Mesendoderm (in vitro differentiated cells): Measurements from ENCODE around the gene UGT1A5.
A peak's percentile ranks its signal among the peaks of the same experiment; 100 is the strongest.
"Not testable (repeated sequence)": the region's sequence is repeated elsewhere in the genome, so short reads cannot be mapped to it uniquely, and the experiment has no call there.

ENCODE experiments used
- DNase-seq: peaks from one replicate; pipeline ENCODE4 v3.0.0; 2013
- H2AK5ac ChIP-seq: 2 replicates; pipeline ENCODE4 v1.6.1; 2013; ENCODE audit warnings: low read length, inconsistent platforms
- H2BK120ac ChIP-seq: 2 replicates; pipeline ENCODE4 v1.6.1; 2013; ENCODE audit warnings: low read depth, mild to moderate bottlenecking, low read length, moderate library complexity, mixed read lengths
- H2BK15ac ChIP-seq: replicated peaks from 2 replicates; pipeline ENCODE4 v1.6.1; 2013; ENCODE audit warnings: low read depth, mild to moderate bottlenecking, moderate library complexity
- H2BK5ac ChIP-seq: 2 replicates; pipeline ENCODE4 v1.6.1; 2013; ENCODE audit warnings: low read length, inconsistent platforms
- H3K18ac ChIP-seq: 2 replicates; pipeline ENCODE4 v1.6.1; 2013; ENCODE audit warnings: mild to moderate bottlenecking, low read length, mixed read lengths
- H3K23ac ChIP-seq: one replicate; pipeline ENCODE4 v1.6.1; 2013; ENCODE audit warnings: low read length
- H3K27ac ChIP-seq: 2 replicates; pipeline ENCODE4 v1.5.1; 2013; ENCODE audit warnings: low read depth, mild to moderate bottlenecking, inconsistent platforms, low read length, moderate library complexity
- H3K27me3 ChIP-seq: 2 replicates; pipeline ENCODE4 v1.6.1; 2013; ENCODE audit warnings: low read length, control low read depth, mild to moderate bottlenecking, inconsistent platforms; ENCODE audit not compliant: insufficient read depth, poor library complexity
- H3K36me3 ChIP-seq: 2 replicates; pipeline ENCODE4 v1.6.1; 2013; ENCODE audit warnings: low read length, inconsistent platforms; ENCODE audit not compliant: control insufficient read depth, insufficient read depth
- H3K4ac ChIP-seq: one replicate; pipeline ENCODE4 v1.6.1; 2013; ENCODE audit warnings: low read depth, mild to moderate bottlenecking, low read length, moderate library complexity
- H3K4me1 ChIP-seq: 2 replicates; pipeline ENCODE4 v1.6.1; 2013; ENCODE audit warnings: low read depth, low read length, inconsistent platforms; ENCODE audit not compliant: control insufficient read depth
- H3K4me2 ChIP-seq: 2 replicates; pipeline ENCODE4 v1.6.1; 2013; ENCODE audit warnings: low read length
- H3K4me3 ChIP-seq: 2 replicates; pipeline ENCODE4 v1.5.1; 2013; ENCODE audit warnings: mild to moderate bottlenecking, low read length
- H3K56ac ChIP-seq: one replicate; pipeline ENCODE4 v1.6.1; 2013; ENCODE audit warnings: low read length
- H3K79me1 ChIP-seq: 2 replicates; pipeline ENCODE4 v1.6.1; 2013; ENCODE audit warnings: low read length, inconsistent platforms
- H3K79me2 ChIP-seq: 2 replicates; pipeline ENCODE4 v1.6.1; 2013; ENCODE audit warnings: mild to moderate bottlenecking, low read length; ENCODE audit not compliant: control insufficient read depth, insufficient read depth
- H3K9ac ChIP-seq: 2 replicates; pipeline ENCODE4 v1.6.1; 2013; ENCODE audit warnings: low read length, inconsistent platforms
- H4K5ac ChIP-seq: one replicate; pipeline ENCODE4 v1.6.1; 2013; ENCODE audit warnings: low read length
- H4K8ac ChIP-seq: one replicate; pipeline ENCODE4 v1.6.1; 2013; ENCODE audit warnings: low read depth, mild to moderate bottlenecking, control low read depth, low read length, moderate library complexity
- WGBS: extraction: QIAGEN DNeasy Blood & Tissue Kit; methylation state at CpG from one replicate; pipeline ENCODE4 v1.1.7; 2013; ENCODE audit warnings: low lambda C conversion rate, missing lambda C conversion rate; ENCODE audit not compliant: insufficient coverage; ENCODE audit errors: extremely low coverage; 5-methylcytosine and 5-hydroxymethylcytosine counted together

The UGT1A5 gene

DNA sequence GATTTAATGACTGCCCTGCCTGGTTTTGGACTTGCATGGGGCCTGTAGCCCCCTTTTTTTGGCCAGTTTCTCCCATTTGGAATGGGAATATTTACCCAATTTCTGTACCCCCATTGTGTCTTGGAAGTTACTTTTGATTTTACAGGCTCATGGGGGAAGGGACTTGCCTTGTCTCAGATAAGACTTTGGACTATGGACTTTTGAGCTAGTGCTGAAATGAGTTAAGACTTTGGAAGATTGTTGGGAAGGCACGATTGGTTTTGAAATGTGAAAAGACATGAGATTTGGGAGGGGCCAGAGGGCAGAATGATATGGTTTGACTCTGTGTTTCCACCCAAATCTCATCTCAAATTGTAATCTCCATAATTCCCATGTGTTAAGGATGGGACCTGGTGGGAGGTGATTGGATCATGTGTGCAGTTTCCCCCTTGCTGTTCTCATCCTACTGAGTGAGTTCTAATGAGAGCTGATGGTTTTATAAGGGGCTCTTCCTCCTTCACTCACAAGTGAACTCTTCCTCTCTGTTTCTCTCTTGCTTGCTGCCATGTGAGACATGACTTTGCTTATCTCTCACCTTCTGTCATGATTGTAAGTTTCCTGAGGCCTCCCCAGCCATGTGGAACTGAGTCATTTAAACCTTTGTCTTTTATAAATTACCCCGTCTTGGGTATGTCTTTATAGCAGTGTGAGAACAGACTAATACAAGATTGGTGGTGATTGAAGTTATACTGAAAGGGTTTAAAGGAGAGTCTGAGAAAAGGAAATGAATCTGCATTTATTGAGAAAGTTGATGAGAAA, 38.7 kb downstream of the UGT1A5 start:
- not testable (repeated sequence) for H3K36me3 ChIP-seq, H2BK5ac ChIP-seq, H3K79me2 ChIP-seq, H3K27me3 ChIP-seq, H3K4me1 ChIP-seq, H3K4me3 ChIP-seq, H3K4me2 ChIP-seq, H4K5ac ChIP-seq, H3K56ac ChIP-seq, H3K4ac ChIP-seq, H4K8ac ChIP-seq, H2AK5ac ChIP-seq, H3K18ac ChIP-seq, DNase-seq, H3K9ac ChIP-seq, H3K27ac ChIP-seq, H3K79me1 ChIP-seq, H2BK120ac ChIP-seq, H3K23ac ChIP-seq, H2BK15ac ChIP-seq
- WGBS = no CpG with 5 or more reads among the region's 2 CpGs

DNA sequence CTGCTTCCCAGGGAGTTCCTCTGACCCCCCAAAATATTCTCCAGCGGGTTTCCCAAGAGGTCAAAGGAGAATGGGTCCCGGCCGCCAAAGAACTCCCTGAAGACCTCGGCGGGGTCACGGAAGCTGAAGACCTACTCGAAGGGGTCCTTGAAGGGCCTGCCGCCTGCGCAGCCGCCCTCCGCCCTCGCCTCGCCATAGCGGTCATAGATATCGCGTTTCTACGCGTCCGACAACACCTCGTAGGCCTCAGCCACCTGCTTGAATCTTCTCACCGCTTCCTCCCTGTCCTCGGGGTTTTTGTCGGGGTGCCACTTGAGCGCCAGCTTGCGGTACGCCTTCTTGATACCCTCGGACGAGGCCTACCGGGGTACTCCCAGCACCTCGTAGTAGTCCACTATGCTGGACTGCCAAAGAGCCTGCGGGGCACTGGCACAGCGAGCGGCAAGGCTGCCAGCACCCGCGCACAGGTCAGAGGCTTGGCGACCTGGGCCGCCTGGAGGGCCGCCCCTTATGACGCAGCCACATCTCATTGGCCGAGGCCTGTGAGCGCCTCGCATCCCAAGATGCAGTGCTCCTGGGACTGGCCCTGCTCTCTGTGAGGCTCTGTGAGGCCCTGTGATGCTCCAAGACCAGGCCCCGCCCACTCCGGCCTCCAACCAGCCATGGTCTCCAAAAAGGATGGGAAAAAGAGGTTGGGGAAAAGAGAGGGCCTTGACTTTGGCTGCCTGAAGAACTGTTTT, 42.3 kb downstream of the UGT1A5 start:
- no CpG with 5 or more reads among the region's 44 CpGs for whole genome bisulfite sequencing
- no peak for DNase-seq
- no peak overlapping the region for H3K4me3 ChIP-seq

DNA sequence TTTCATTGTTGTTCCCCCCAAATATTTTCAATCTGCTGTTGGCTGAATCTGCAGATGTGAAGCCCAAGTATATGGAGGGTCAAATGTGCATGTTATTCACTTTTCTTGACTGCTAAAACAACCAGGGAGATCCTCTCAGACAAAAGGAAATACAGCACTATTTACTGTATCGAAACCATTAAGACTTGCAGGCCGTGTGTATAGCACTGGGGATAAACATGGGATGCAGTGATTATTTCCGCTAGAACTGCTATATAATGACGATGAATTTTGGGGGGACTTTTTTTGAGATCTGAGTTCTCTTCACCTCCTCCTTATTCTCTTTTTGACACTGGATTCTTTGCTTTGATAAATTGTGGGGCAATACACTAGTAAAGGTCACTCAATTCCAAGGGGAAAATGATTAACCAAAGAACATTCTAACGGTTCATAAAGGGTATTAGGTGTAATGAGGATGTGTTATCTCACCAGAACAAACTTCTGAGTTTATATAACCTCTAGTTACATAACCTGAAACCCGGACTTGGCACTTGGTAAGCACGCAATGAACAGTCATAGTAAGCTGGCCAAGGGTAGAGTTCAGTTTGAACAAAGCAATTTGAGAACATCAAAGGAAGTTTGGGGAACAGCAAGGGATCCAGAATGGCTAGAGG, 43.8 kb downstream of the UGT1A5 start:
- Histone ChIP-seq H3K56ac (no peak overlapping the region), H3K9ac (no peak overlapping the region), H3K27me3 (no peaks in the 10 kb centered on the region), H3K4me2 (no peak overlapping the region), H4K5ac (no peak overlapping the region), H3K4me1 (no peaks in the 10 kb centered on the region), H4K8ac (no peak overlapping the region), H2AK5ac (no peak overlapping the region), H3K27ac (no peak overlapping the region), H3K23ac (no peak overlapping the region), H3K79me2 (no peaks in the 10 kb centered on the region), H2BK5ac (no peak overlapping the region), H3K18ac (no peak overlapping the region), H2BK15ac (no peak overlapping the region), H3K4me3 (no peak overlapping the region), H2BK120ac (no peak overlapping the region), H3K79me1 (no peaks in the 10 kb centered on the region), H3K4ac (no peak overlapping the region), H3K36me3 (no peaks in the 10 kb centered on the region)
- DNase-seq = no peak
- WGBS = no CpG with 5 or more reads among the region's 7 CpGs

More for the DNA sequence above, 42.3 kb downstream of the UGT1A5 start:
- Histone ChIP-seq H3K9ac (no peak overlapping the region), H4K8ac (no peak overlapping the region), H3K79me2 (no peaks in the 10 kb centered on the region), H2BK15ac (no peak overlapping the region), H3K27me3 (no peaks in the 10 kb centered on the region), H3K4me2 (no peak overlapping the region), H3K79me1 (no peaks in the 10 kb centered on the region), H2AK5ac (no peak overlapping the region), H4K5ac (no peak overlapping the region), H3K4me1 (no peaks in the 10 kb centered on the region), H3K56ac (no peak overlapping the region), H3K18ac (no peak overlapping the region), H3K36me3 (no peaks in the 10 kb centered on the region), H3K23ac (no peak overlapping the region), H2BK120ac (no peak overlapping the region), H2BK5ac (no peak overlapping the region), H3K27ac (no peak overlapping the region), H3K4ac (no peak overlapping the region)

DNA sequence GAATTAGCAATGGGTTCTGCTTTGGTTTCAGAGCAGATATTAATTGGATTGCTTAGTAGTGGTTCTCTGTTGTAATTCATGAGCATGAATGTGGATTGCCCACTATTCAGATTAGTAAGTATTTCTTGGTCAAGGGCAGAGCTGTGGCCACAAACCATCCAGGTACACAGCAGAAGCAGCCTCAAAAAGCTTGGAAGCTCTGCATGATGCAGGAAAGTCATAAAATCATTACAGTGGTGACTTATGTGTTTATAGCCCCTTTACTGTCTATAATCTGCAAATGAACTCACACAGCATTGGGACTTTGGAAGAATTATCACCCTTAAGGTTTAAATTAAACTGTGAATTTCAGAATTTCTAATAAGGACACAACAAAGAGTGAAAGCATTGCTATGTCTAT, 45.4 kb downstream of the UGT1A5 start:
- Histone ChIP-seq H2AK5ac (no peak overlapping the region), H2BK120ac (no peak overlapping the region), H4K8ac (no peak overlapping the region), H3K23ac (no peak overlapping the region), H3K4me2 (no peak overlapping the region), H3K4me3 (no peak overlapping the region), H3K79me2 (no peaks in the 10 kb centered on the region), H3K4me1 (no peaks in the 10 kb centered on the region), H3K27me3 (no peaks in the 10 kb centered on the region), H4K5ac (no peak overlapping the region), H3K9ac (no peak overlapping the region), H3K56ac (no peak overlapping the region), H3K36me3 (no peaks in the 10 kb centered on the region), H3K27ac (no peak overlapping the region), H3K79me1 (no peaks in the 10 kb centered on the region), H3K18ac (no peak overlapping the region), H2BK15ac (no peak overlapping the region), H3K4ac (no peak overlapping the region), H2BK5ac (no peak overlapping the region)
- DNase-seq = no peak

DNA sequence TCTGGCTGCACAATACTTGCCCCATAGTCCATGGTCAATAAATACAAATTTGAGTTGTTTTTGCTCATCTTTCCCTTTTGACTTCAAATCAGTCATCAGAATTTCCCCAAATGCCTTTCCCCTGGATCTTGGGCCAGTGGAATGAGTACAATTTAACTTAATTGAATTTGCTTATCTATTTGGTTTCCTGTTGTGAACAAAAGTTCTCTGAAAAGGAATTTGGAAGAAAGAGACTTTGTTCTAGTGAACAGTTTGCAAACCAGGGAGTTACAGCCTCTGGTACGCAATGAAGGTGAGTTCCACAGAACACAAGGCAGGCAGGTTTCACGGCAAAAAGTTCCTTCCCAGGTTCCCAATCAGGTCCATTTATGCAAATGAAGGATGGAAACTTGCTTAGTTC, 46.1 kb downstream of the UGT1A5 start:
- Histone ChIP-seq H2AK5ac (no peak overlapping the region), H3K56ac (no peak overlapping the region), H3K27ac (no peak overlapping the region), H3K4ac (no peak overlapping the region), H2BK5ac (no peak overlapping the region), H3K18ac (no peak overlapping the region), H3K4me1 (no peaks in the 10 kb centered on the region), H2BK120ac (no peak overlapping the region), H3K4me2 (no peak overlapping the region), H3K27me3 (no peaks in the 10 kb centered on the region), H3K4me3 (no peak overlapping the region), H3K9ac (no peak overlapping the region), H2BK15ac (no peak overlapping the region), H4K8ac (no peak overlapping the region), H3K79me1 (no peaks in the 10 kb centered on the region), H3K36me3 (no peaks in the 10 kb centered on the region), H3K79me2 (no peaks in the 10 kb centered on the region), H3K23ac (no peak overlapping the region), H4K5ac (no peak overlapping the region)
- WGBS = no CpG with 5 or more reads among the region's 2 CpGs
- peak; percentile 1 for DNase-seq
